ENCODE results near the gene PCDHGB7.
"Not testable (repeated sequence)": the region's sequence is repeated elsewhere in the genome, so short reads cannot be mapped to it uniquely, and the experiment has no call there.

PCDHGB7 gene

DNA sequence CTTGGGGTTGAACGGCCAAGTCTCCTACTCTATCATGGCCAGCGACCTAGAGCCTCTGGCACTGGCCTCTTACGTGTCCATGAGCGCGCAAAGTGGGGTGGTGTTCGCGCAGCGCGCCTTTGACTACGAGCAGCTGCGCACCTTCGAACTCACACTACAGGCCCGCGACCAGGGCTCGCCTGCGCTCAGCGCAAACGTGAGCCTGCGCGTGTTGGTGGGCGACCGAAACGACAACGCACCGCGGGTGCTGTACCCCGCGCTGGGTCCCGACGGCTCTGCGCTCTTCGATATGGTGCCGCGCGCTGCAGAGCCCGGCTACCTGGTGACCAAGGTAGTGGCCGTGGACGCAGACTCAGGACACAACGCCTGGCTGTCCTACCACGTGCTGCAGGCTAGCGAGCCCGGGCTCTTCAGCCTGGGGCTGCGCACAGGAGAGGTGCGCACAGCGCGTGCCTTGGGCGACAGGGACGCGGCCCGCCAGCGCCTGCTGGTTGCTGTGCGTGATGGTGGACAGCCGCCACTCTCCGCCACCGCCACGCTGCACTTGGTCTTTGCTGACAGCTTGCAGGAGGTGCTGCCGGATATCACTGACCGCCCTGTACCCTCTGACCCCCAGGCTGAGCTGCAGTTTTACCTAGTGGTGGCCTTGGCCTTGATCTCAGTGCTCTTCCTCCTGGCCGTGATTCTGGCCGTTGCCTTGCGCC lies 17.8 kb upstream of the PCDHGB7 start:
- TF ChIP-seq, protein P1, sequence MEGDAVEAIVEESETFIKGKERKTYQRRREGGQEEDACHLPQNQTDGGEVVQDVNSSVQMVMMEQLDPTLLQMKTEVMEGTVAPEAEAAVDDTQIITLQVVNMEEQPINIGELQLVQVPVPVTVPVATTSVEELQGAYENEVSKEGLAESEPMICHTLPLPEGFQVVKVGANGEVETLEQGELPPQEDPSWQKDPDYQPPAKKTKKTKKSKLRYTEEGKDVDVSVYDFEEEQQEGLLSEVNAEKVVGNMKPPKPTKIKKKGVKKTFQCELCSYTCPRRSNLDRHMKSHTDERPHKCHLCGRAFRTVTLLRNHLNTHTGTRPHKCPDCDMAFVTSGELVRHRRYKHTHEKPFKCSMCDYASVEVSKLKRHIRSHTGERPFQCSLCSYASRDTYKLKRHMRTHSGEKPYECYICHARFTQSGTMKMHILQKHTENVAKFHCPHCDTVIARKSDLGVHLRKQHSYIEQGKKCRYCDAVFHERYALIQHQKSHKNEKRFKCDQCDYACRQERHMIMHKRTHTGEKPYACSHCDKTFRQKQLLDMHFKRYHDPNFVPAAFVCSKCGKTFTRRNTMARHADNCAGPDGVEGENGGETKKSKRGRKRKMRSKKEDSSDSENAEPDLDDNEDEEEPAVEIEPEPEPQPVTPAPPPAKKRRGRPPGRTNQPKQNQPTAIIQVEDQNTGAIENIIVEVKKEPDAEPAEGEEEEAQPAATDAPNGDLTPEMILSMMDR (IDR thresholded peaks at IDR 0.05; ENCODE audit: borderline replicate concordance, control extremely low read depth, extremely low read depth, insufficient read depth, missing control alignments), result no peak
- in situ Hi-C loops (cut with MboI; ENCODE audit: low sequenced_read_pairs, unreplicated experiment), result no loop called here
- DNase-seq (ENCODE audit: low spot score), result no peak

- TF ChIP-seq, protein P1 (IDR thresholded peaks at IDR 0.05; ENCODE audit: borderline replicate concordance, control extremely low read depth, extremely low read depth, insufficient read depth, missing control alignments), result peak; percentile 12
- DNase-seq (ENCODE audit: low spot score), result no peak
- in situ Hi-C loops (cut with MboI; ENCODE audit: low sequenced_read_pairs, unreplicated experiment), result no loop called here
Observed at GRCh38 chr5:141402553-141403243, 14.8 kb upstream of the PCDHGB7 start, which contains the start of gene PCDHGA9. TSS of gene PCDHGA9 (plus strand) at chr5:141402778. CDS start at chr5:141402953, 175 bp downstream.

DNA sequence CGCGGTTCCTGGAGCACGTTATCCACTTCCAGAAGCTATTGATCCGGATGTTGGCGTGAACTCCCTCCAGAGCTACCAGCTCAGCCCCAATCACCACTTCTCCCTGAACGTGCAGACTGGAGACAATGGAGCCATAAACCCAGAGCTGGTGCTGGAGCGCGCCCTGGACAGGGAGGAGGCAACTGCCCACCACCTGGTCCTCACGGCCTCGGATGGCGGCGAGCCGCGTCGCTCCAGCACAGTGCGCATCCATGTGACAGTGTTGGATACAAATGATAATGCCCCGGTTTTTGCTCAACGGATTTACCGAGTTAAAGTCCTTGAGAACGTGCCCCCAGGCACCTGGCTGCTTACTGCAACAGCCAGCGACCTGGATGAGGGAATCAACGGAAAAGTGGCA lies 14.1 kb upstream of the PCDHGB7 start:
- no peak for DNase-seq (ENCODE audit: low spot score)
- in situ Hi-C loops (cut with MboI; ENCODE audit: low sequenced_read_pairs, unreplicated experiment), result no loop called here
- TF ChIP-seq, protein P1 (IDR thresholded peaks at IDR 0.05; ENCODE audit: borderline replicate concordance, control extremely low read depth, extremely low read depth, insufficient read depth, missing control alignments), result no peak

- in situ Hi-C loops (cut with MboI; ENCODE audit: low sequenced_read_pairs, unreplicated experiment), result not testable (repeated sequence)
- DNase-seq (ENCODE audit: low spot score), result peak; percentile 62
- TF ChIP-seq, protein P1 (IDR thresholded peaks at IDR 0.05; ENCODE audit: borderline replicate concordance, control extremely low read depth, extremely low read depth, insufficient read depth, missing control alignments), result peak; percentile 48
Observed at GRCh38 chr5:141407790-141408505, 9.5 kb upstream of the PCDHGB7 start, which contains the start of gene PCDHGB6. TSS of gene PCDHGB6 (plus strand) at chr5:141408021. CDS start at chr5:141408203, 182 bp downstream.

DNA sequence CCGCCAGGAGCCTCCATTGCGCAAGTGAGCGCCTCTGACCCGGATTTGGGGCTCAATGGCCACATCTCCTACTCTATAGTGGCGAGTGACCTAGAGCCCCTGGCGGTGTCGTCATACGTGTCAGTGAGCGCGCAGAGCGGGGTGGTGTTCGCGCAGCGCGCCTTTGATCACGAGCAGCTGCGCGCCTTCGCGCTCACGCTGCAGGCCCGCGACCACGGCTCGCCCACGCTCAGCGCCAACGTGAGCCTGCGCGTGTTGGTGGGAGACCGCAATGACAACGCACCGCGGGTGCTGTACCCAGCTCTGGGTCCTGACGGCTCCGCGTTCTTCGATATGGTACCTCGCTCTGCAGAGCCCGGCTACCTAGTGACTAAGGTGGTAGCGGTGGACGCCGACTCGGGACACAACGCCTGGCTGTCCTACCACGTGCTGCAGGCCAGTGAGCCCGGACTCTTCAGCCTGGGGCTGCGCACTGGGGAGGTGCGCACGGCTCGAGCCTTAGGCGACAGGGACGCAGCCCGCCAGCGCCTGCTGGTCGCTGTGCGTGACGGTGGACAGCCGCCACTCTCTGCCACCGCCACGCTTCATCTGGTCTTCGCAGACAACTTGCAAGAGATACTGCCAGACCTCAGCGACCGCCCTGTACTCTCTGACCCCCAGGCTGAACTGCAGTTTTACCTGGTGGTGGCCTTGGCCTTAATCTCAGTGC lies 7.7 kb upstream of the PCDHGB7 start:
- in situ Hi-C loops (cut with MboI; ENCODE audit: low sequenced_read_pairs, unreplicated experiment), result no loop called here
- TF ChIP-seq, protein P1 (IDR thresholded peaks at IDR 0.05; ENCODE audit: borderline replicate concordance, control extremely low read depth, extremely low read depth, insufficient read depth, missing control alignments), result no peak
- DNase-seq (ENCODE audit: low spot score), result no peak

GRCh38 chr5:141411575-141411974 lies 5.9 kb upstream of the PCDHGB7 start:
- DNase-seq (ENCODE audit: low spot score), result no peak
- in situ Hi-C loops (cut with MboI; ENCODE audit: low sequenced_read_pairs, unreplicated experiment), result no loop called here
- TF ChIP-seq, protein P1 (IDR thresholded peaks at IDR 0.05; ENCODE audit: borderline replicate concordance, control extremely low read depth, extremely low read depth, insufficient read depth, missing control alignments), result no peak

Measured in GM13976 (cell line).